ENCODE measurements around the gene LSM3. TPM values are rescaled to one million over a fixed set of nuclear protein-coding genes. Genes with fewer than 3 reads are reported as not detected.

Gene LSM3
- total RNA-seq = 12.1 and 13.2 TPM in 2 replicates

DNA sequence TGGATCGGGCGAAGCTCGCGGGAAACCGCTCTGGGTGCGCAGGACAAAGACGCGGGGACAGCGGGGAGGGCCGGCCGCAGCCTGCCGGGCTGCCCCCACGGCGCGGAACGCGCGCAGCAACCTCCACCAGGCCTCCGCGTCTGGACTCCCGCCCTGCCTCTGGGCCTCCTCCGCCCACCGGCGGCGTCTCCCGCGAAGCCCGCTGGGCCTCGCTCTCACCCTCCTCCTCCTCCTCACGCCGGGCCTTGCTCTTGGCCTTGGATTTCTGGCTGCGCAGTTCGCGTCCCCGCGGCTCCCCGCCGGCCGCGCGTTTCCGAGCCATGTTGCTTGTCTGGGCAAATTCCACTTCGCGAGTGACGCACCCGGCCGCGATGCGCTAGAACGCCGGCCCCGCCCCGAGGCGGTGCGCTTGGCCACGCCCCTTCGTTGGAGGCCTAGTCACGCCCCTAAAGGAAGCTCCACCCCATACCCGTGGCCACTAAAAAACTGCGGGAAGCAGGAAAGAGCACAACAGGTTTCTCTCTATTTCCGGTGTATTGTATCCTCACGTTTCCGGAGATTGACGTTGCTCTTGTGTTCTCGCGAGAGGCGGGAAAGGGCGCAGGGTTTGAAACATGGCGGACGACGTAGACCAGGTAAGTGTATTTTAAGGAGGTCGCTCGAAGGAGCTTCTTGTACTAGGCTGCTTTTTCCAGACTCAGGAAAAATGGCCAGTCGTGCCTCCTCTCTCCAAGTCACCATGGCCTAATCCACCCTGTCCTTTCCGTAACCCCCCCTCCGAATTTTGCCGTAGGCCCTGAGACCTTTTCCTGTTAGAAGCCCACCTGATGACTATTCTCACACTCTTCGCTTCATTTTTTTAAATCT lies at the start of gene LSM3, which contains the start of gene XPC:
TSS of gene LSM3 (plus strand) at position 571 of the 867 bp plus-strand sequence. CDS start at position 615, 44 bp downstream.
TSS of gene XPC (minus strand) at position 355 of the 867 bp plus-strand sequence. CDS start at position 322, 33 bp downstream.

Other genes with a start within 250 kb of the LSM3 start
- gene CHCHD4, start 53.9 kb upstream of the LSM3 start, total RNA-seq = 13.4 and 17.7 TPM in 2 replicates
- gene TMEM43, start 53.8 kb upstream of the LSM3 start, total RNA-seq = 73.2 and 97.9 TPM in 2 replicates
- gene XPC, start 216 bp upstream of the LSM3 start, total RNA-seq = 29.5 and 47.1 TPM in 2 replicates
- gene SLC6A6, start 223.8 kb downstream of the LSM3 start, total RNA-seq = 11.0 and 33.5 TPM in 2 replicates